Peyer's patch (tissue), 4 donors: ENCODE results near the gene THUMPD2.

ENCODE experiments used
- POLR2A ChIP-seq, 2 donors: fragments of 450-650 bp; IDR thresholded peaks; one replicate each; pipeline ENCODE4 v1.5.1; 2017; ENCODE audit warnings: antibody characterized with exemption in 2 of 2, mild to moderate bottlenecking in 2 of 2, moderate library complexity in 2 of 2
- TF ChIP-seq, protein P1 (sequence below), 6 experiments: fragments of 450-650 bp in 4 of 6; fragments of 200-600 bp in 2 of 6; sonication (generic) in 1 of 6; IDR thresholded peaks; one replicate each; pipeline ENCODE4 v1.5.1; 2017 to 2019; ENCODE audit warnings: antibody characterized with exemption in 6 of 6, mild to moderate bottlenecking in 3 of 6, moderate library complexity in 1 of 6

- TF ChIP-seq, protein P1, sequence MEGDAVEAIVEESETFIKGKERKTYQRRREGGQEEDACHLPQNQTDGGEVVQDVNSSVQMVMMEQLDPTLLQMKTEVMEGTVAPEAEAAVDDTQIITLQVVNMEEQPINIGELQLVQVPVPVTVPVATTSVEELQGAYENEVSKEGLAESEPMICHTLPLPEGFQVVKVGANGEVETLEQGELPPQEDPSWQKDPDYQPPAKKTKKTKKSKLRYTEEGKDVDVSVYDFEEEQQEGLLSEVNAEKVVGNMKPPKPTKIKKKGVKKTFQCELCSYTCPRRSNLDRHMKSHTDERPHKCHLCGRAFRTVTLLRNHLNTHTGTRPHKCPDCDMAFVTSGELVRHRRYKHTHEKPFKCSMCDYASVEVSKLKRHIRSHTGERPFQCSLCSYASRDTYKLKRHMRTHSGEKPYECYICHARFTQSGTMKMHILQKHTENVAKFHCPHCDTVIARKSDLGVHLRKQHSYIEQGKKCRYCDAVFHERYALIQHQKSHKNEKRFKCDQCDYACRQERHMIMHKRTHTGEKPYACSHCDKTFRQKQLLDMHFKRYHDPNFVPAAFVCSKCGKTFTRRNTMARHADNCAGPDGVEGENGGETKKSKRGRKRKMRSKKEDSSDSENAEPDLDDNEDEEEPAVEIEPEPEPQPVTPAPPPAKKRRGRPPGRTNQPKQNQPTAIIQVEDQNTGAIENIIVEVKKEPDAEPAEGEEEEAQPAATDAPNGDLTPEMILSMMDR (IDR thresholded peaks at IDR 0.05) = no peak
- TF ChIP-seq POLR2A (IDR thresholded peaks at IDR 0.05) = no peak
These were observed 72.1 kb downstream of the THUMPD2 start for GRCh38 chr2:39706945-39707344.
